ENCODE data around the gene SLC5A3. TPM values are rescaled to one million over a fixed set of nuclear protein-coding genes. Genes with fewer than 3 reads are reported as not detected.

The SLC5A3 gene
- total RNA-seq, 1 experiment from 2014 or later: 12.3 TPM

GRCh38 chr21:34093083-34093482 lies 19.7 kb downstream of the SLC5A3 start:
- peaks cover 16 to 30% (median 27%) of the 10 kb centered on the region in 3 experiments; a peak in 6 of 7 replicates for H3K36me3 Mint-ChIP-seq (ENCODE audit: insufficient read depth in 1 of 3, low read depth in 3 of 3)
- H4K91ac ChIP-seq (ENCODE audit: insufficient read length, low read depth, low read length): no peak overlapping the region

More at GRCh38 chr21:34093083-34093482, 19.7 kb downstream of the SLC5A3 start:
- H3K9me3 ChIP-seq (ENCODE audit: control insufficient read depth, low read depth, low read length): no peaks in the 10 kb centered on the region
- H3K27me3 Mint-ChIP-seq (ENCODE audit: low read depth): no peaks in the 10 kb centered on the region
- H3K4me1 Mint-ChIP-seq: peaks cover 15 to 27% of the 10 kb centered on the region in 2 experiments
- H2BK120ac ChIP-seq (ENCODE audit: low read depth, low read length, poor library complexity, severe bottlenecking): no peak overlapping the region
- no peak overlapping the region for H2BK12ac ChIP-seq (ENCODE audit: insufficient read length, low read depth, low read length)
- no peaks in the 10 kb centered on the region for H4K20me1 ChIP-seq (ENCODE audit: control insufficient read depth, insufficient read depth, insufficient read length)
- no peak overlapping the region for H2BK20ac ChIP-seq (ENCODE audit: low read depth, low read length, poor library complexity, severe bottlenecking)
- no peak overlapping the region for H3T11ph ChIP-seq (ENCODE audit: low read length)
- no peak overlapping the region for H4K8ac ChIP-seq (replicated peaks; ENCODE audit: insufficient read length, low read depth, low read length)
- H3K4me3 Mint-ChIP-seq: no peak overlapping the region
- no peak overlapping the region for H2AFZ ChIP-seq (ENCODE audit: low read length)
- no peak overlapping the region for H3K56ac ChIP-seq (ENCODE audit: insufficient read length, low read depth, low read length)
- no peak overlapping the region for H3K27ac Mint-ChIP-seq
- H3K14ac ChIP-seq (ENCODE audit: insufficient read depth, low read length): no peak overlapping the region
- TF ChIP-seq, protein P1, sequence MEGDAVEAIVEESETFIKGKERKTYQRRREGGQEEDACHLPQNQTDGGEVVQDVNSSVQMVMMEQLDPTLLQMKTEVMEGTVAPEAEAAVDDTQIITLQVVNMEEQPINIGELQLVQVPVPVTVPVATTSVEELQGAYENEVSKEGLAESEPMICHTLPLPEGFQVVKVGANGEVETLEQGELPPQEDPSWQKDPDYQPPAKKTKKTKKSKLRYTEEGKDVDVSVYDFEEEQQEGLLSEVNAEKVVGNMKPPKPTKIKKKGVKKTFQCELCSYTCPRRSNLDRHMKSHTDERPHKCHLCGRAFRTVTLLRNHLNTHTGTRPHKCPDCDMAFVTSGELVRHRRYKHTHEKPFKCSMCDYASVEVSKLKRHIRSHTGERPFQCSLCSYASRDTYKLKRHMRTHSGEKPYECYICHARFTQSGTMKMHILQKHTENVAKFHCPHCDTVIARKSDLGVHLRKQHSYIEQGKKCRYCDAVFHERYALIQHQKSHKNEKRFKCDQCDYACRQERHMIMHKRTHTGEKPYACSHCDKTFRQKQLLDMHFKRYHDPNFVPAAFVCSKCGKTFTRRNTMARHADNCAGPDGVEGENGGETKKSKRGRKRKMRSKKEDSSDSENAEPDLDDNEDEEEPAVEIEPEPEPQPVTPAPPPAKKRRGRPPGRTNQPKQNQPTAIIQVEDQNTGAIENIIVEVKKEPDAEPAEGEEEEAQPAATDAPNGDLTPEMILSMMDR (conservative IDR thresholded peaks at IDR 0.05): no peak
- H2BK5ac ChIP-seq (ENCODE audit: insufficient read length, low read length): no peak overlapping the region
- no peak overlapping the region for H2BK15ac ChIP-seq (ENCODE audit: low read depth, low read length)
- H3K9me3 Mint-ChIP-seq: no peaks in the 10 kb centered on the region
- no peaks in the 10 kb centered on the region for H3K27me3 ChIP-seq (ENCODE audit: insufficient read depth, low read length)
- H3K4ac ChIP-seq (ENCODE audit: low read depth, low read length): no peak overlapping the region
- H3K23me2 ChIP-seq (ENCODE audit: insufficient read length, low read depth, low read length, poor library complexity, severe bottlenecking): no peaks in the 10 kb centered on the region
- WGBS (ENCODE audit: extremely low coverage, insufficient read length, low lambda C conversion rate): no CpG with 5 or more reads among the region's 3 CpGs
- H3K27ac ChIP-seq (ENCODE audit: insufficient read length, low read depth, low read length): no peak overlapping the region
- H3K79me2 ChIP-seq (ENCODE audit: insufficient read depth, low read length): peaks cover 20% of the 10 kb centered on the region; the same call in 1 of the 2 replicates
- H3K4me2 ChIP-seq (ENCODE audit: insufficient read depth, insufficient read length, low read length): no peak overlapping the region
- peaks cover 2% of the 10 kb centered on the region; the same call in 1 of the 2 replicates for H3K4me1 ChIP-seq (ENCODE audit: insufficient read depth, low read length)
- no peak overlapping the region for H3K18ac ChIP-seq (ENCODE audit: insufficient read length, low read depth, low read length)
- DNase-seq: no peak
- peaks cover 3% of the 10 kb centered on the region for H3K79me1 ChIP-seq (ENCODE audit: insufficient read depth, low read depth, low read length, poor library complexity, severe bottlenecking)
- no peak overlapping the region for H3K9ac ChIP-seq (ENCODE audit: extremely low read depth, insufficient read length, low read length)
- H3K23ac ChIP-seq (ENCODE audit: insufficient read length, low read depth, low read length): no peak overlapping the region
- no peak overlapping the region for H2AK5ac ChIP-seq (ENCODE audit: insufficient read length, low read length)
- H4K5ac ChIP-seq (ENCODE audit: insufficient read length, low read depth, low read length): no peak overlapping the region
